MM.1S (cell line): ENCODE results near the gene PTCH2.

Experiments used
- DNase-seq: peaks from one replicate; pipeline ENCODE4 v3.0.0-alpha.2; 2015
- H2AFZ ChIP-seq: fragments of 300-600 bp; sonication (generic); 2 replicates; pipeline ENCODE4 v1.6.0; 2016; ENCODE audit warnings: antibody characterized with exemption, low read length
- H3F3A ChIP-seq: fragments of 300-600 bp; sonication (generic); 2 replicates; pipeline ENCODE4 v1.6.1; 2016; ENCODE audit warnings: mild to moderate bottlenecking, antibody characterized with exemption, low read length, moderate library complexity, mixed read lengths; ENCODE audit not compliant: insufficient read depth
- H3K27ac ChIP-seq: fragments of 300-600 bp; sonication (generic); 2 replicates; pipeline ENCODE4 v1.5.1; 2016; ENCODE audit warnings: mild to moderate bottlenecking, low read length
- H3K27me3 ChIP-seq: fragments of 300-600 bp; sonication (generic); replicated peaks from 2 replicates; pipeline ENCODE4 v1.6.0; 2016; ENCODE audit warnings: low read length; ENCODE audit not compliant: insufficient read depth
- H3K36me3 ChIP-seq: fragments of 300-600 bp; sonication (generic); replicated peaks from 2 replicates; pipeline ENCODE4 v1.6.1; 2016; ENCODE audit warnings: mild to moderate bottlenecking, low read length, mixed read lengths; ENCODE audit not compliant: insufficient read depth
- H3K4me1 ChIP-seq: fragments of 300-600 bp; sonication (generic); 2 replicates; pipeline ENCODE4 v1.6.1; 2016; ENCODE audit warnings: low read length, mixed read lengths
- H3K4me2 ChIP-seq: fragments of 300-600 bp; sonication (generic); 2 replicates; pipeline ENCODE4 v1.6.0; 2016; ENCODE audit warnings: low read depth, low read length
- H3K4me3 ChIP-seq: fragments of 300-600 bp; sonication (generic); 2 replicates; pipeline ENCODE4 v1.5.1; 2016; ENCODE audit warnings: low read length, mixed read lengths
- H3K79me2 ChIP-seq: fragments of 300-600 bp; sonication (generic); 2 replicates; pipeline ENCODE4 v1.6.1; 2016; ENCODE audit warnings: mixed run types, low read length, mixed read lengths
- H3K9ac ChIP-seq: fragments of 300-600 bp; sonication (generic); 2 replicates; pipeline ENCODE4 v1.6.1; 2016; ENCODE audit warnings: low read length, mixed read lengths
- H3K9me2 ChIP-seq: fragments of 300-600 bp; sonication (generic); replicated peaks from 2 replicates; pipeline ENCODE4 v1.6.1; 2016; ENCODE audit warnings: mild to moderate bottlenecking, low read length, mixed read lengths; ENCODE audit not compliant: insufficient read depth
- H3K9me3 ChIP-seq: fragments of 300-600 bp; sonication (generic); replicated peaks from 2 replicates; pipeline ENCODE4 v1.6.1; 2016; ENCODE audit warnings: mild to moderate bottlenecking, low read length, mixed read lengths; ENCODE audit not compliant: insufficient read depth
- H4K20me1 ChIP-seq: fragments of 300-600 bp; sonication (generic); 2 replicates; pipeline ENCODE4 v1.6.1; 2016; ENCODE audit warnings: mild to moderate bottlenecking, low read length, moderate library complexity, mixed read lengths; ENCODE audit not compliant: insufficient read depth
- CTCF ChIP-seq: fragments of 300-600 bp; sonication (generic); IDR thresholded peaks from 2 replicates; pipeline ENCODE4 v1.5.1; 2016; ENCODE audit warnings: antibody characterized with exemption, low read length, mixed read lengths
- EZH2 ChIP-seq: fragments of 300-600 bp; sonication (generic); optimal IDR thresholded peaks from 2 replicates; pipeline ENCODE3; 2017; ENCODE audit warnings: low read depth, mild to moderate bottlenecking, antibody characterized with exemption, low read length, mixed read lengths
- EZH2phosphoT487 ChIP-seq: fragments of 300-600 bp; sonication (generic); IDR thresholded peaks from 2 replicates; pipeline ENCODE4 v1.6.1; 2018; ENCODE audit warnings: antibody characterized with exemption, low read length

PTCH2 gene

GRCh38 chr1:44870096-44870495, 27.0 kb upstream of the PTCH2 start:
- H3K9ac ChIP-seq = no peak overlapping the region
- no peak overlapping the region for H2AFZ ChIP-seq
- H3K4me1 ChIP-seq = no peaks in the 10 kb centered on the region
- no peaks in the 10 kb centered on the region for H3F3A ChIP-seq
- H3K79me2 ChIP-seq = no peaks in the 10 kb centered on the region
- no peak overlapping the region for H3K4me3 ChIP-seq
- no peaks in the 10 kb centered on the region for H3K27me3 ChIP-seq
- TF ChIP-seq CTCF (no peak), EZH2 (no peak), EZH2phosphoT487 (no peak)
- no peaks in the 10 kb centered on the region for H3K9me2 ChIP-seq
- H3K36me3 ChIP-seq = no peaks in the 10 kb centered on the region
- no peak for DNase-seq
- H3K4me2 ChIP-seq = no peak overlapping the region
- H4K20me1 ChIP-seq = no peaks in the 10 kb centered on the region
- H3K9me3 ChIP-seq = no peaks in the 10 kb centered on the region
- H3K27ac ChIP-seq = no peak overlapping the region

GRCh38 chr1:44867801-44868200, 24.7 kb upstream of the PTCH2 start:
- Histone ChIP-seq H2AFZ (no peak overlapping the region), H3K36me3 (no peaks in the 10 kb centered on the region)

GRCh38 chr1:44862829-44863401, 19.9 kb upstream of the PTCH2 start:
- no peaks in the 10 kb centered on the region for H4K20me1 ChIP-seq
- H3K9me2 ChIP-seq = no peaks in the 10 kb centered on the region
- peak; percentile 10 for DNase-seq
- H3K79me2 ChIP-seq = no peaks in the 10 kb centered on the region
- H3K9ac ChIP-seq = no peak overlapping the region
- H3K4me1 ChIP-seq = no peaks in the 10 kb centered on the region
- H3K27ac ChIP-seq = no peak overlapping the region
- no peaks in the 10 kb centered on the region for H3K36me3 ChIP-seq
- no peaks in the 10 kb centered on the region for H3F3A ChIP-seq
- no peak for TF ChIP-seq CTCF
- no peak for TF ChIP-seq EZH2
- TF ChIP-seq EZH2phosphoT487 = no peak
- no peaks in the 10 kb centered on the region for H3K27me3 ChIP-seq
- H3K4me2 ChIP-seq = no peak overlapping the region
- no peak overlapping the region for H3K4me3 ChIP-seq
- H3K9me3 ChIP-seq = no peaks in the 10 kb centered on the region
- H2AFZ ChIP-seq = no peak overlapping the region

More at GRCh38 chr1:44867801-44868200, 24.7 kb upstream of the PTCH2 start:
- Histone ChIP-seq H3K27ac (no peak overlapping the region), H3K27me3 (no peaks in the 10 kb centered on the region), H3K4me3 (no peak overlapping the region), H3F3A (no peaks in the 10 kb centered on the region), H3K79me2 (no peaks in the 10 kb centered on the region), H3K9me2 (no peaks in the 10 kb centered on the region), H3K9me3 (no peaks in the 10 kb centered on the region), H3K9ac (no peak overlapping the region), H3K4me2 (no peak overlapping the region), H3K4me1 (no peaks in the 10 kb centered on the region), H4K20me1 (no peaks in the 10 kb centered on the region)
- no peak for DNase-seq
- TF ChIP-seq EZH2phosphoT487 = no peak
- TF ChIP-seq EZH2 = no peak
- no peak for TF ChIP-seq CTCF
